IPS DF 6.9 (cell line): ENCODE measurements around the gene TMEM183A.
"Not testable (repeated sequence)": the region's sequence is repeated elsewhere in the genome, so short reads cannot be mapped to it uniquely, and the experiment has no call there.

ENCODE experiments used
- DNase-seq: peaks from one replicate; pipeline ENCODE4 v3.0.0-alpha.2; 2013; ENCODE audit warnings: low read depth, low spot score
- H3K27ac ChIP-seq: one replicate; pipeline ENCODE4 v1.5.1; 2013; ENCODE audit warnings: low read length, control low read depth
- H3K27me3 ChIP-seq: 2 replicates; pipeline ENCODE4 v1.6.1; 2013; ENCODE audit warnings: mild to moderate bottlenecking, low read length; ENCODE audit not compliant: control insufficient read depth, insufficient read depth
- H3K36me3 ChIP-seq: 2 replicates; pipeline ENCODE4 v1.6.1; 2013; ENCODE audit warnings: low read length; ENCODE audit not compliant: control insufficient read depth, insufficient read depth
- H3K4me1 ChIP-seq: 2 replicates; pipeline ENCODE4 v1.6.1; 2013; ENCODE audit warnings: low read length; ENCODE audit not compliant: control insufficient read depth, insufficient read depth
- H3K4me3 ChIP-seq: 2 replicates; pipeline ENCODE4 v1.5.1; 2013; ENCODE audit warnings: mild to moderate bottlenecking, low read length
- H3K9me3 ChIP-seq: 2 replicates; pipeline ENCODE4 v1.6.1; 2013; ENCODE audit warnings: low read length, inconsistent platforms; ENCODE audit not compliant: control insufficient read depth, insufficient read depth
- WGBS: extraction: QIAGEN DNeasy Blood & Tissue Kit; methylation state at CpG from one replicate; pipeline ENCODE4 v1.1.7; 2013; ENCODE audit warnings: mixed read lengths, missing lambda C conversion rate; ENCODE audit not compliant: insufficient read length, insufficient coverage; 5-methylcytosine and 5-hydroxymethylcytosine counted together

Gene TMEM183A

DNA sequence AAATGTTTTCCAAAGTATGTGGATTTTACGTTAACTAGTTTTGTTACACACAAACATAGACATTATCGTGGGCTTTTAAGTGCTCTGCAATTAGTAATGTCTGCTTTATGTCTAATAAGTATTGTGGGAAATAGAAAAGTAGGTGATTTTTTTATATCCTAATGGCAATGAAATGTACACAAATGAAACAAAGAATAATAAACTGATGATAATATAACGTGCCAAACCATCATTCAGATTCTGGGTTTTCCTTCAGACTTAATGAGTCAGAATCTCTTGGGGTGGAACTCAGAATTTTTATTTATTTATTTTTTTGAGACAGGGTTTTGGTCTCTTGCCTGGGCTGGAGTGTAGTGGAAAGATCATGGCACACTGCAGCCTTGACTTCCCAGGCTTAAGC lies 2.0 kb downstream of the TMEM183A start:
- peaks cover 6% of the 10 kb centered on the region; the same call in 1 of the 2 replicates for H3K36me3 ChIP-seq
- H3K4me1 ChIP-seq: peaks cover 3% of the 10 kb centered on the region; the same call in 1 of the 2 replicates
- H3K27me3 ChIP-seq: no peaks in the 10 kb centered on the region
- H3K9me3 ChIP-seq: no peaks in the 10 kb centered on the region
- WGBS: no CpG with 5 or more reads among the region's 3 CpGs
- no peak for DNase-seq
- H3K27ac ChIP-seq: no peak overlapping the region
- H3K4me3 ChIP-seq: no peak overlapping the region

DNA sequence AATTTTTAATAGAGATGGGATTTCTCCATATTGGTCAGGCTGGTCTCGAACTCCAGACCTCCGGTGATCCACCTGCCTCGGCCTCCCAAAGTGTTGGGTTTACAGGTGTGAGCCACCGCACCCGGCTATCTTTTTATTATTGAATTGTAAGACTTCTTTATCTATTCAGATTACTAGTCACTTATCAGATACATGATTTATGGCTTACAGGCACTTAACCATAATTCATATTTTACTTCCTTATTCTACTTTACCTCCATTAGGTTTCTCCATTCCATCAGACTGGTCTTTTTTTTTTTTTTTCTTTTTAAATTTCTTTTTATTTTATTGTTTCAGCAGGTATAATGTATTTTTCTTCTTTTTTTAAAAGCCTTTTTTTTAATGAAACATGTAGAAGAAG lies 4.4 kb downstream of the TMEM183A start:
- Histone ChIP-seq H3K27ac (no peak overlapping the region), H3K4me3 (no peak overlapping the region), H3K4me1 (no peaks in the 10 kb centered on the region), H3K36me3 (peaks cover 20% of the 10 kb centered on the region; the same call in 1 of the 2 replicates), H3K9me3 (no peaks in the 10 kb centered on the region), H3K27me3 (no peaks in the 10 kb centered on the region)
- WGBS: no CpG with 5 or more reads among the region's 5 CpGs
- no peak for DNase-seq

DNA sequence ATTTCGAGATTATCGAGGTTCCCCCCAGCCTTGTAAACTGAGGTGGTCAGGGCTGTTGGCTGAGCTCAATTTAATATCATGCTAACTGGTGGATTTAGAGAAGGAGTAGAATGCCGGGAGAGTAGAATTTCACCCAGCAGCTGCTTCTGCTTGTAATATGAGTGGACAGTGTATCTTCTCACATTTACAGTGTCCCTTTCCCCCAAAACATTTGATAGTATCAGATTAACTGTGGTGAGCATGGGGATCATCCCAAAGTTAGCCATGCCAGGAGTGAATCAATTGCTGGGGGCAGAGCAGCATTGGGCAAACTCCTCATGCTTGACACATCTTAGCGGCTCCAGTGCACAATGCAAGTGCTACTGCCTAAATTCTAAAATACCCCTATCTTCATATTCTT lies 9.9 kb downstream of the TMEM183A start:
- H3K27ac ChIP-seq: no peak overlapping the region
- no peaks in the 10 kb centered on the region for H3K4me1 ChIP-seq
- WGBS: no CpG with 5 or more reads among the region's 4 CpGs
- no peak for DNase-seq
- H3K9me3 ChIP-seq: no peaks in the 10 kb centered on the region
- no peak overlapping the region for H3K4me3 ChIP-seq
- no peaks in the 10 kb centered on the region for H3K27me3 ChIP-seq
- peaks cover 46% of the 10 kb centered on the region; the same call in 1 of the 2 replicates for H3K36me3 ChIP-seq

GRCh38 chr1:203017692-203018091 lies 10.5 kb downstream of the TMEM183A start:
- no peak overlapping the region for H3K4me3 ChIP-seq
- H3K36me3 ChIP-seq: peaks cover 47% of the 10 kb centered on the region; the same call in 1 of the 2 replicates
- no peaks in the 10 kb centered on the region for H3K9me3 ChIP-seq
- no CpG with 5 or more reads among the region's 6 CpGs for WGBS
- H3K27ac ChIP-seq: no peak overlapping the region
- H3K27me3 ChIP-seq: no peaks in the 10 kb centered on the region
- H3K4me1 ChIP-seq: no peaks in the 10 kb centered on the region
- no peak for DNase-seq

DNA sequence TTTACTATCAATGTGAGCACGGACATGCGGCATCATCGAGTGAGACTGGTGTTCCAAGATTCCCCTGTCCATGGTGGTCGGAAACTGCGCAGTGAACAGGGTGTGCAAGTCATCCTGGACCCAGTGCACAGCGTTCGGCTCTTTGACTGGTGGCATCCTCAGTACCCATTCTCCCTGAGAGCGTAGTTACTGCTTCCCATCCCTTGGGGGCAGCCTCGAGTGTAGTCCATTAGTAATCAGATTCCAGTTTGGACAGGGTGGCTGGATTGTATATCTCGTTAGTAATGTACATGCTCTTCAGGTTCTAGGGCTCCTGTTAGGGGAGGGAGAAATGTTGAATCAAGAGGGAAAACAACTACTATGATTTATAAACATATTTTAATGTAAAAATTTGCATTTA lies 15.7 kb downstream of the TMEM183A start:
- not testable (repeated sequence) for H3K27ac ChIP-seq, H3K4me3 ChIP-seq, DNase-seq, H3K9me3 ChIP-seq, H3K4me1 ChIP-seq, H3K27me3 ChIP-seq
- H3K36me3 ChIP-seq: peaks cover 24% of the 10 kb centered on the region; the same call in 1 of the 2 replicates
- WGBS: no CpG with 5 or more reads among the region's 10 CpGs

DNA sequence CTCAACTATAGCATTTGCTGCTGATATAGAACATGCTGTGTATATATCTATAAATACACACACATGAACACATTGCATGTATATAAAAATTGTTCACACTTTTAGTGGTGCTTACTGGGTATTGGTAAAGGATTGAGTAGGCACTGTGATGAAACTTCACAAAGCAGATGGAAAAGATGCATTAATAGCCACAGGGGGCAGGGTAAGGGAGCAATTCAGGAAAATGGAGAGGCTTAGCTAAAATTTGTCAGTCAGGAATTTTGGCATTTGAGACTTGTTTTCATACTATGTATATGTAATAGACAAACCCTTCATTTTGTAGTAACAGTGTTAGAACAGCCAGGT lies 18.5 kb downstream of the TMEM183A start:
- Histone ChIP-seq H3K4me3 (no peak overlapping the region), H3K27me3 (peaks cover 7% of the 10 kb centered on the region; the same call in 1 of the 2 replicates), H3K4me1 (peaks cover 4% of the 10 kb centered on the region; the same call in 1 of the 2 replicates), H3K9me3 (no peaks in the 10 kb centered on the region), H3K36me3 (peaks cover 13% of the 10 kb centered on the region; the same call in 1 of the 2 replicates), H3K27ac (no peak overlapping the region)
- no peak for DNase-seq

DNA sequence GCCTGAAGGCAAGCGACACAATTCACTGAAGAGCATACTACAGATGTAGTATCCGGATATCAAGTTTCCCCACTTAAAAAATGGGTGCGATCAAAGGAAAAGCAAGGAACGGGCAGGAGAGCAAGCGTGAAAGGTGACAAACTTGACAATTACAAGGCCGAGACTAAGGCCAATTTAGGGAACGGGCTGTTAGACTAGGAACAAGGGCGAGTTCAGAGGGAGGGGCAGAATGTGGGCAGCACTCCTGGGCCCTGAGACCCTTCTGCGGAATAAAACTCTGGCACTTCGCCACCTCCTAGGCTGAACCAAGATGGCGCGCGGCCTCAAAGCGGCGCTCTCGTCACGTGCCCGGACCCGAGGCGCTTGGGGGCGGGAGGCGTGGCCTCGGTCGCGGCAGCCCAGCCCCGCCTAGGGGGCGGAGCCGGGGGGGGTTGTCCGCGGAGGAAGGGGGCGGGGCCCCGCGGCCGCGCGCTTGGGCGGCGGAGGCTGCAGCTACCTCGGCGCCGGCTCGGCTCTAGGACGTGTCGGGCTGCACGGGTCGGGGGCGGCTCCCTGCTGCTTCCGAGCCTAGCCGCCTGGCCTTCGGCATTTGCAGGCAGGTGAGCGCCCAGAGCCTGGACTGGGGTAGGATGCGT lies 19.0 kb downstream of the TMEM183A start, which contains the start of gene PPFIA4:
PPFIA4 (plus strand) TSS at position 461 of the 635 bp plus-strand sequence. CDS start 12,518 bp downstream, outside the sequence.
- Histone ChIP-seq H3K27me3 (peaks cover 7% of the 10 kb centered on the region; the same call in 1 of the 2 replicates), H3K4me3 (peak within 1 kb of the TSS; percentile 55; the same call in 1 of the 2 replicates), H3K4me1 (peaks cover 4% of the 10 kb centered on the region; the same call in 1 of the 2 replicates), H3K27ac (no peak within 1 kb of the TSS), H3K36me3 (peaks cover 11% of the 10 kb centered on the region; the same call in 1 of the 2 replicates), H3K9me3 (no peaks in the 10 kb centered on the region)
- no peak for DNase-seq
- no CpG with 5 or more reads among the region's 52 CpGs for WGBS

- Histone ChIP-seq H3K27me3 (peaks cover 7% of the 10 kb centered on the region; the same call in 1 of the 2 replicates), H3K36me3 (peaks cover 8% of the 10 kb centered on the region; the same call in 1 of the 2 replicates), H3K4me1 (peaks cover 4% of the 10 kb centered on the region; the same call in 1 of the 2 replicates), H3K9me3 (no peaks in the 10 kb centered on the region), H3K4me3 (peak overlapping the region; percentile 55; the same call in 1 of the 2 replicates), H3K27ac (no peak overlapping the region)
- WGBS: 100% methylated on average over 1 of the region's 46 CpGs
- DNase-seq: no peak
These were observed 19.8 kb downstream of the TMEM183A start for GRCh38 chr1:203026666-203027663.

- peaks cover 7% of the 10 kb centered on the region; the same call in 1 of the 2 replicates for H3K27me3 ChIP-seq
- no peak overlapping the region for H3K4me3 ChIP-seq
- no peak for DNase-seq
- peaks cover 4% of the 10 kb centered on the region; the same call in 1 of the 2 replicates for H3K4me1 ChIP-seq
- H3K36me3 ChIP-seq: peaks cover 6% of the 10 kb centered on the region; the same call in 1 of the 2 replicates
- no peak overlapping the region for H3K27ac ChIP-seq
- H3K9me3 ChIP-seq: no peaks in the 10 kb centered on the region
- WGBS: no CpG with 5 or more reads among the region's 9 CpGs
These were observed 21.1 kb downstream of the TMEM183A start for GRCh38 chr1:203028067-203028783.
